GM12878 (cell line): ENCODE results near the gene EEF1E1. TPM values are rescaled to one million over a fixed set of nuclear protein-coding genes. Genes with fewer than 3 reads are reported as not detected.

ENCODE experiments used
- ATAC-seq: fragments of 200-7000 bp; cut with Tn5 transposase; 3 replicates; pipeline ENCODE4 v1.9.1; 2020; ENCODE audit warnings: mild to moderate bottlenecking, moderate library complexity
- BruUV-seq: library from RNA; stranded (reverse); fragments of 400-500 nt; replicated peaks from 2 replicates; lab custom pipeline; 2021; lab: Mats Ljungman, UMichigan
- CTCF ChIA-PET: fragments of 300-600 bp; sonication (Branson Sonifier 250); formaldehyde crosslinking; extraction: SDS; loops from one replicate; lab custom pipeline; 2021; ENCODE audit warnings: inconsistent platforms; lab: Yijun Ruan, JAX
- POLR2A ChIA-PET: fragments of 350-600 bp; formaldehyde crosslinking; extraction: SDS; loops from one replicate; lab custom pipeline; 2021; ENCODE audit warnings: inconsistent platforms; lab: Charles Lee
- RAD21 ChIA-PET: fragments of 300-600 bp; sonication (Branson Sonifier 250); formaldehyde crosslinking; loops from one replicate; lab custom pipeline; 2023; ENCODE audit warnings: antibody characterized with exemption; ENCODE audit not compliant: unreplicated experiment; lab: Charles Lee
- SMC1A ChIA-PET: fragments of 300-600 bp; sonication (Branson Sonifier 250); formaldehyde crosslinking; loops from one replicate; lab custom pipeline; 2023; ENCODE audit not compliant: unreplicated experiment, uncharacterized antibody; lab: Charles Lee
- DNase-seq: peaks from one replicate; pipeline ENCODE4 v3.0.0-alpha.2; 2011; ENCODE audit warnings: low read depth, low spot score
- FAIRE-seq: peaks from 3 replicates; lab custom pipeline; 2011; peaks lifted over from hg19 to GRCh38; lab: Jason Lieb, UNC
- H2AFZ ChIP-seq: 2 replicates; pipeline ENCODE4 v1.6.0; 2011; ENCODE audit warnings: low read depth, low read length, control low read depth; ENCODE audit not compliant: control insufficient read depth
- H3K27ac ChIP-seq: 2 replicates; pipeline ENCODE4 v1.5.1; 2011; ENCODE audit warnings: control low read depth; ENCODE audit not compliant: control insufficient read depth, insufficient read depth
- H3K27me3 ChIP-seq, 2 experiments: replicated peaks in 1 of 2; 2 replicates each; pipeline versions ENCODE4 v1.6.0 to v1.6.1; 2011; ENCODE audit warnings: low read length in 1 of 2; ENCODE audit not compliant: control insufficient read depth in 2 of 2, insufficient read depth in 2 of 2
- H3K36me3 ChIP-seq, 2 experiments: 2 replicates each; pipeline ENCODE4 v1.5.1; 2011; ENCODE audit warnings: low read length in 1 of 2; ENCODE audit not compliant: control insufficient read depth in 2 of 2, insufficient read depth in 2 of 2
- H3K4me1 ChIP-seq: 2 replicates; pipeline ENCODE4 v1.6.1; 2011; ENCODE audit warnings: mild to moderate bottlenecking, low read length, moderate library complexity, mixed read lengths; ENCODE audit not compliant: control insufficient read depth, insufficient read depth
- H3K4me2 ChIP-seq: 2 replicates; pipeline ENCODE4 v1.6.0; 2011; ENCODE audit warnings: control low read depth; ENCODE audit not compliant: control insufficient read depth, insufficient read depth
- H3K4me3 ChIP-seq: fragments of 200-600 bp; sonication (generic); 2 replicates; pipeline ENCODE4 v1.5.1; 2016
- H3K79me2 ChIP-seq: 2 replicates; pipeline ENCODE4 v1.6.0; 2011; ENCODE audit warnings: low read length; ENCODE audit not compliant: control insufficient read depth, insufficient read depth
- H3K9ac ChIP-seq: 2 replicates; pipeline ENCODE4 v1.8.0; 2011; ENCODE audit warnings: low read length, control low read depth, mixed read lengths; ENCODE audit not compliant: control insufficient read depth, insufficient read depth
- H3K9me3 ChIP-seq: replicated peaks from 3 replicates; pipeline ENCODE4 v1.5.1; 2011; ENCODE audit warnings: mild to moderate bottlenecking, low read length; ENCODE audit not compliant: control insufficient read depth, insufficient read depth
- H4K20me1 ChIP-seq: 2 replicates; pipeline ENCODE4 v1.6.0; 2011; ENCODE audit not compliant: control insufficient read depth, insufficient read depth
- CEBPB ChIP-seq, 2 experiments: fragments of 150-350 bp in 1 of 2; IDR thresholded peaks; 2 replicates each; pipeline ENCODE4 v1.6.1; 2012 to 2014; ENCODE audit warnings: low read depth in 2 of 2, low read length in 2 of 2, borderline replicate concordance in 1 of 2, inconsistent platforms in 1 of 2
- ETV6 ChIP-seq, 2 experiments: fragments of 450-650 bp in 1 of 2; IDR thresholded peaks in 1 of 2; conservative IDR thresholded peaks in 1 of 2; 2 replicates each; pipeline ENCODE4 v1.6.1; 2014; ENCODE audit warnings: antibody characterized with exemption in 1 of 2, borderline replicate concordance in 1 of 2, low read depth in 1 of 2, mild to moderate bottlenecking in 1 of 2, moderate library complexity in 1 of 2
- GABPA ChIP-seq: IDR thresholded peaks from 2 replicates; pipeline ENCODE4 v1.6.1; 2014; ENCODE audit warnings: antibody characterized with exemption, low read depth, mild to moderate bottlenecking, inconsistent platforms
- HCFC1 ChIP-seq: fragments of 150-350 bp; IDR thresholded peaks from 2 replicates; pipeline ENCODE4 v1.6.1; 2014; ENCODE audit warnings: low read length
- KDM1A ChIP-seq: fragments of 200-600 bp; sonication (generic); IDR thresholded peaks from 2 replicates; pipeline ENCODE4 v1.6.1; 2016; ENCODE audit warnings: borderline replicate concordance
- KLF5 ChIP-seq: fragments of 450-650 bp; IDR thresholded peaks from 2 replicates; pipeline ENCODE4 v1.6.1; 2014; ENCODE audit warnings: mild to moderate bottlenecking; ENCODE audit not compliant: partially characterized antibody
- NFIC ChIP-seq: IDR thresholded peaks from 2 replicates; pipeline ENCODE4 v1.6.1; 2012; ENCODE audit warnings: low read depth, mild to moderate bottlenecking, inconsistent platforms, low read length, moderate library complexity
- PAX5 ChIP-seq: IDR thresholded peaks from 2 replicates; pipeline ENCODE4 v1.6.1; 2011; ENCODE audit warnings: low read depth, low read length, borderline replicate concordance
- PRDM15 ChIP-seq: fragments of 450-650 bp; formaldehyde crosslinking; IDR thresholded peaks from 2 replicates; pipeline ENCODE4 v1.4.0; 2020; ENCODE audit warnings: mild to moderate bottlenecking, moderate library complexity
- RUNX3 ChIP-seq: IDR thresholded peaks from 2 replicates; pipeline ENCODE4 v1.6.1; 2012; ENCODE audit warnings: low read length, inconsistent platforms
- SPI1 ChIP-seq: IDR thresholded peaks from 2 replicates; pipeline ENCODE4 v1.6.1; 2011; ENCODE audit warnings: low read depth, mild to moderate bottlenecking, low read length, moderate library complexity, borderline replicate concordance; ENCODE audit not compliant: insufficient read depth
- ZBTB33 ChIP-seq: fragments of 450-650 bp; IDR thresholded peaks from 2 replicates; pipeline ENCODE4 v1.6.1; 2017; ENCODE audit warnings: mild to moderate bottlenecking
- WGBS: methylation state at CpG from one replicate; pipeline ENCODE4 v1.1.6; 2016; ENCODE audit warnings: low lambda C conversion rate; ENCODE audit not compliant: insufficient replicate concordance, insufficient coverage; ENCODE audit errors: missing lambda C conversion rate; 5-methylcytosine and 5-hydroxymethylcytosine counted together
- in situ Hi-C: fragments of 300-500 bp; cut with MboI; formaldehyde crosslinking; loops from 9 replicates; pipeline ENCODE4 v1.14.3; 2018; ENCODE audit warnings: mixed read lengths
- intact Hi-C: fragments of 100-400 bp; cut with micrococcal nuclease; formaldehyde crosslinking; loops from one replicate; pipeline ENCODE4 v1.14.2; 2022; ENCODE audit not compliant: unreplicated experiment
- polyA plus RNA-seq, 11 experiments: library from polyadenylated mRNA; depleted of rRNA in 4 of 11; unstranded in 6 of 11; stranded (reverse) in 5 of 11; fragments of >200 nt; fragmentation: Nextera tagmentation in 4 of 11; fragmentation: Illumina TruSeq in 1 of 11; extraction: Ambion mirVana in 4 of 11; extraction: Trizol in 1 of 11; gene quantifications; 1 replicate in 1 of 11; 2 replicates in 10 of 11; pipeline versions ENCODE4 v1.2.1 to v1.2.3, GENCODE V29; 2011 to 2016; ENCODE audit warnings: inconsistent platforms in 2 of 11, missing spikeins in 2 of 11, low read depth in 1 of 11
- total RNA-seq, 4 experiments: library from RNA; depleted of rRNA in 3 of 4; stranded (reverse); fragments of >200 nt in 3 of 4; fragmentation: Illumina TruSeq in 1 of 4; extraction: Trizol in 1 of 4; gene quantifications; 2 replicates each; pipeline versions ENCODE4 v1.2.1 to v1.2.3, GENCODE V29; 2013 to 2021
- TF ChIP-seq, protein P1 (sequence below): fragments of 450-650 bp; IDR thresholded peaks from 2 replicates; pipeline ENCODE4 v1.6.1; 2017; ENCODE audit warnings: mild to moderate bottlenecking, low read depth, inconsistent platforms; ENCODE audit not compliant: poor library complexity, severe bottlenecking
- TF ChIP-seq, protein P2 (sequence below): fragments of 450-650 bp; conservative IDR thresholded peaks from 2 replicates; pipeline ENCODE4 v1.6.1; 2017; ENCODE audit warnings: mild to moderate bottlenecking, moderate library complexity

Gene EEF1E1
- total and polyA plus RNA-seq, 10 of the 15 experiments (the other 5 are each of a cell fraction or from before 2014, with no cell fraction given): 55.3 to 668 (median 121) TPM

- 96% methylated on average over 3 of the region's 3 CpGs for WGBS
- TF ChIP-seq ETV6 (conservative IDR thresholded peaks at IDR 0.05 in 1 of 2, IDR thresholded peaks at IDR 0.05 in 1 of 2; ENCODE audit: borderline replicate concordance in 1 of 2, low read depth in 1 of 2) (no peak), PRDM15 (CRISPR knock-in tag) (no peak), GABPA (no peak), RUNX3 (no peak), PAX5 (no peak), ZBTB33 (no peak), SPI1 (no peak), KDM1A (no peak), NFIC (no peak), CEBPB (IDR thresholded peaks at IDR 0.05; ENCODE audit: borderline replicate concordance in 1 of 2, low read depth in 2 of 2, low read length in 2 of 2) (no peak), KLF5 (no peak), HCFC1 (no peak)
- TF ChIP-seq, protein P1, sequence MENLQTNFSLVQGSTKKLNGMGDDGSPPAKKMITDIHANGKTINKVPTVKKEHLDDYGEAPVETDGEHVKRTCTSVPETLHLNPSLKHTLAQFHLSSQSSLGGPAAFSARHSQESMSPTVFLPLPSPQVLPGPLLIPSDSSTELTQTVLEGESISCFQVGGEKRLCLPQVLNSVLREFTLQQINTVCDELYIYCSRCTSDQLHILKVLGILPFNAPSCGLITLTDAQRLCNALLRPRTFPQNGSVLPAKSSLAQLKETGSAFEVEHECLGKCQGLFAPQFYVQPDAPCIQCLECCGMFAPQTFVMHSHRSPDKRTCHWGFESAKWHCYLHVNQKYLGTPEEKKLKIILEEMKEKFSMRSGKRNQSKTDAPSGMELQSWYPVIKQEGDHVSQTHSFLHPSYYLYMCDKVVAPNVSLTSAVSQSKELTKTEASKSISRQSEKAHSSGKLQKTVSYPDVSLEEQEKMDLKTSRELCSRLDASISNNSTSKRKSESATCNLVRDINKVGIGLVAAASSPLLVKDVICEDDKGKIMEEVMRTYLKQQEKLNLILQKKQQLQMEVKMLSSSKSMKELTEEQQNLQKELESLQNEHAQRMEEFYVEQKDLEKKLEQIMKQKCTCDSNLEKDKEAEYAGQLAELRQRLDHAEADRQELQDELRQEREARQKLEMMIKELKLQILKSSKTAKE: no peak
- TF ChIP-seq, protein P2, sequence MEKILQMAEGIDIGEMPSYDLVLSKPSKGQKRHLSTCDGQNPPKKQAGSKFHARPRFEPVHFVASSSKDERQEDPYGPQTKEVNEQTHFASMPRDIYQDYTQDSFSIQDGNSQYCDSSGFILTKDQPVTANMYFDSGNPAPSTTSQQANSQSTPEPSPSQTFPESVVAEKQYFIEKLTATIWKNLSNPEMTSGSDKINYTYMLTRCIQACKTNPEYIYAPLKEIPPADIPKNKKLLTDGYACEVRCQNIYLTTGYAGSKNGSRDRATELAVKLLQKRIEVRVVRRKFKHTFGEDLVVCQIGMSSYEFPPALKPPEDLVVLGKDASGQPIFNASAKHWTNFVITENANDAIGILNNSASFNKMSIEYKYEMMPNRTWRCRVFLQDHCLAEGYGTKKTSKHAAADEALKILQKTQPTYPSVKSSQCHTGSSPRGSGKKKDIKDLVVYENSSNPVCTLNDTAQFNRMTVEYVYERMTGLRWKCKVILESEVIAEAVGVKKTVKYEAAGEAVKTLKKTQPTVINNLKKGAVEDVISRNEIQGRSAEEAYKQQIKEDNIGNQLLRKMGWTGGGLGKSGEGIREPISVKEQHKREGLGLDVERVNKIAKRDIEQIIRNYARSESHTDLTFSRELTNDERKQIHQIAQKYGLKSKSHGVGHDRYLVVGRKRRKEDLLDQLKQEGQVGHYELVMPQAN: no peak
Measured at GRCh38 chr6:8073758-8074157, 28.6 kb downstream of the EEF1E1 start.

More at GRCh38 chr6:8073758-8074157, 28.6 kb downstream of the EEF1E1 start:
- no peak for DNase-seq
- no peaks in the 10 kb centered on the region for H3K9me3 ChIP-seq
- ChIA-PET RAD21 (interaction anchor here (0.8 kb wide), 1 partner anchor 9 kb away, joined by 3 read pairs; no protein-coding TSS in a partner anchor), POLR2A (interaction anchor here (1.0 kb wide), 1 partner anchor 9 kb away, joined by 3 read pairs; no protein-coding TSS in a partner anchor), CTCF (no interaction called here), SMC1A (interaction anchor here (0.6 to 0.8 kb wide), 2 partner anchors 9 to 10 kb away, joined by 3 read pairs; partner anchors contain the start of gene BLOC1S5)
- in situ Hi-C loops: no loop called here
- FAIRE-seq: no peak
- intact Hi-C loops: no loop called here
- no peak overlapping the region for H2AFZ ChIP-seq
- no peaks in the 10 kb centered on the region; a peak in 2 of 4 replicates for H3K36me3 ChIP-seq
- H3K79me2 ChIP-seq: no peaks in the 10 kb centered on the region
- peaks cover 3% of the 10 kb centered on the region; the same call in 1 of the 2 replicates for H3K4me1 ChIP-seq
- no peak for ATAC-seq
- no peak overlapping the region for H3K4me2 ChIP-seq
- no peak overlapping the region for H3K4me3 ChIP-seq
- H4K20me1 ChIP-seq: no peaks in the 10 kb centered on the region
- H3K27me3 ChIP-seq: no peaks in the 10 kb centered on the region
- H3K27ac ChIP-seq: no peak overlapping the region
- H3K9ac ChIP-seq: no peak overlapping the region
- no TSS peak for BruUV-seq
